Fibroblast of villous mesenchyme (primary cell): ENCODE measurements around the gene PDXK. TPM values are rescaled to one million over a fixed set of nuclear protein-coding genes. Genes with fewer than 3 reads are reported as not detected.
"Not testable (repeated sequence)": the region's sequence is repeated elsewhere in the genome, so short reads cannot be mapped to it uniquely, and the experiment has no call there.

Experiments used
- DNase-seq: peaks from one replicate; pipeline ENCODE4 v3.0.0-alpha.2; 2010; ENCODE audit warnings: low read depth
- H3K4me3 ChIP-seq: 2 replicates; pipeline ENCODE4 v1.5.1; 2011; ENCODE audit warnings: low read depth, mild to moderate bottlenecking, low read length
- total RNA-seq: library from RNA; depleted of rRNA; stranded (reverse); fragments of >200 nt; gene quantifications from 2 replicates; pipeline ENCODE4 v1.2.3, GENCODE V29; 2012
- TF ChIP-seq, protein P1 (sequence below): IDR thresholded peaks from 2 replicates; pipeline ENCODE4 v1.5.1; 2012; ENCODE audit warnings: low read depth, mild to moderate bottlenecking, low read length; ENCODE audit not compliant: insufficient read depth

Gene PDXK
- total RNA-seq, 1 donor = 88.1 TPM

- TF ChIP-seq, protein P1, sequence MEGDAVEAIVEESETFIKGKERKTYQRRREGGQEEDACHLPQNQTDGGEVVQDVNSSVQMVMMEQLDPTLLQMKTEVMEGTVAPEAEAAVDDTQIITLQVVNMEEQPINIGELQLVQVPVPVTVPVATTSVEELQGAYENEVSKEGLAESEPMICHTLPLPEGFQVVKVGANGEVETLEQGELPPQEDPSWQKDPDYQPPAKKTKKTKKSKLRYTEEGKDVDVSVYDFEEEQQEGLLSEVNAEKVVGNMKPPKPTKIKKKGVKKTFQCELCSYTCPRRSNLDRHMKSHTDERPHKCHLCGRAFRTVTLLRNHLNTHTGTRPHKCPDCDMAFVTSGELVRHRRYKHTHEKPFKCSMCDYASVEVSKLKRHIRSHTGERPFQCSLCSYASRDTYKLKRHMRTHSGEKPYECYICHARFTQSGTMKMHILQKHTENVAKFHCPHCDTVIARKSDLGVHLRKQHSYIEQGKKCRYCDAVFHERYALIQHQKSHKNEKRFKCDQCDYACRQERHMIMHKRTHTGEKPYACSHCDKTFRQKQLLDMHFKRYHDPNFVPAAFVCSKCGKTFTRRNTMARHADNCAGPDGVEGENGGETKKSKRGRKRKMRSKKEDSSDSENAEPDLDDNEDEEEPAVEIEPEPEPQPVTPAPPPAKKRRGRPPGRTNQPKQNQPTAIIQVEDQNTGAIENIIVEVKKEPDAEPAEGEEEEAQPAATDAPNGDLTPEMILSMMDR = no peak
Measured at GRCh38 chr21:43696214-43696613, 22.7 kb upstream of the PDXK start.

DNA sequence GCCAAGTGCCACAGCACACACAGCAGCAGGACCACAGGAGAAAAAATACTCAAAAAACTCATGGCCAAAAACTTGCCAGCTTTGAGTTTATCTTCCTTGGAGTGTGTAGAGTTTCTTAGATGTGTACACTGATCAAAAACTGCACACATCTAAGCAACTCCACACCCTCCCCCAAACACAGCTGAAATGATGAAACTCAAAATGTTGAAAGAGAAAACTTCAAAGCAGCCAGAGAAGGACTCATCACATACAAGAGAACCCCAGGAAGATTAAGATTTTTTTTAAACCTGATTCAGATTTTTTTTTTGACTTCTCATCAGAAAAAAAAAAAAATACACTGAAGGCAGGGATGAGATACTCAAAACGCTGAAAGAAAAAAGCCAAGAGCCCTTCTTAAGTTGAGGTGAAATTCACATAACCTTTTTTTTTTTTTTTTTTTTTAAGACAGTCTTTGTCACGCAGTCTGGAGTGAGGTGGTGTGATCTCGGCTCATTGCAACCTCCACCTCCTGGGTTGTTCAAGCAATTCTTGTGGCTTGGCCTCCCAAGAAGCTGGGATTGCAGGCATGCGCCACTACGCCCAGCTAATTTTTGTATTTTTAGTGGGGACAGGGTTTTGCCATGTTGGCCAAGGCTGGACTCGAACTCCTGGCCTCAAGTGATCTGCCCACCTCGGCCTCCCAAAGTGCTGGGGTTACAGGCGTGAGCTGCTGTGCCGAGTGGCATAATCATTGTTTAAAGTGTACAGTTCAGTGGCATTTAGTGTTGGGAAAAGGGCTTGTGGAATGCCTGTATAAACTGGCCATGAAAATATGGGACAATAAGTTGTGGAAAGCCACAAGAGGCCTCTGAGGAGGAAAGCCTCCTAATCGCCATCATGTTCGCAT lies 20.9 kb upstream of the PDXK start:
- peak; percentile 59 for DNase-seq
- TF ChIP-seq, protein P1 = no peak
- H3K4me3 ChIP-seq = no peak overlapping the region

More at GRCh38 chr21:43696214-43696613, 22.7 kb upstream of the PDXK start:
- no peak for DNase-seq
- H3K4me3 ChIP-seq = no peak overlapping the region

- H3K4me3 ChIP-seq, DNase-seq: not testable (repeated sequence)
Measured at GRCh38 chr21:43699492-43699777, 19.5 kb upstream of the PDXK start.

DNA sequence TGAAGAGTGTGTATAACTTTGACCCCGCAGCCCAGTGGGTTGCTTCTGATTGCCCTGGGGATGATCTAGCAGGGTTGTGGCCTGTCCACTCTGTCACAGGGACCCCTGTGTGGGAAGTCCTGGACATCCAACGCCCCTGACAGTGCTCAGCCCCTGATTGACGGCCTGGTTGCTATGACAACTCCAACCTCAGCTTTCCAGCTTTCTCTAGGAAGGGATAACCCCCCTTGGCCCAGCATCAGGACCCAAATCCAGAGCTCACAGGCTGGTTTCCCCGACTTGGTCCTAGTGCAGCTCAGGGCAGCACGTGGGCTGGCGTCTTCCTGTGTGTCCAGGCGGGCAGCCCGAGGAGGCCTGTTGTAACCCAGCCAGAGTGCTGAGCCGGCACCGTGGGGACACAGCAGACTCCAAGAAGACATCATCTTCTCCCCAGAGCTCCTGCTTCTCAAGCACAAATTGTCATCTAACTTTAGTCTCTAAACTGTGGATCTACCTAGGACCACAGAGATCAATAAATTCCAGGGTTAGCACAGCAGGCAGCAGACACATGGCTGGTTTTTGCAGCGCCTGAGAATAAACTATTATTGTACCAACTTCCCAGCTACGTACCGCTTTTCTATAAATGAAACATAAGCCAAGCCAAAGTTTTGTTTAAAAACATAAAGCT lies 18.9 kb upstream of the PDXK start:
- no peak overlapping the region for H3K4me3 ChIP-seq
- TF ChIP-seq, protein P1 = no peak
- no peak for DNase-seq

DNA sequence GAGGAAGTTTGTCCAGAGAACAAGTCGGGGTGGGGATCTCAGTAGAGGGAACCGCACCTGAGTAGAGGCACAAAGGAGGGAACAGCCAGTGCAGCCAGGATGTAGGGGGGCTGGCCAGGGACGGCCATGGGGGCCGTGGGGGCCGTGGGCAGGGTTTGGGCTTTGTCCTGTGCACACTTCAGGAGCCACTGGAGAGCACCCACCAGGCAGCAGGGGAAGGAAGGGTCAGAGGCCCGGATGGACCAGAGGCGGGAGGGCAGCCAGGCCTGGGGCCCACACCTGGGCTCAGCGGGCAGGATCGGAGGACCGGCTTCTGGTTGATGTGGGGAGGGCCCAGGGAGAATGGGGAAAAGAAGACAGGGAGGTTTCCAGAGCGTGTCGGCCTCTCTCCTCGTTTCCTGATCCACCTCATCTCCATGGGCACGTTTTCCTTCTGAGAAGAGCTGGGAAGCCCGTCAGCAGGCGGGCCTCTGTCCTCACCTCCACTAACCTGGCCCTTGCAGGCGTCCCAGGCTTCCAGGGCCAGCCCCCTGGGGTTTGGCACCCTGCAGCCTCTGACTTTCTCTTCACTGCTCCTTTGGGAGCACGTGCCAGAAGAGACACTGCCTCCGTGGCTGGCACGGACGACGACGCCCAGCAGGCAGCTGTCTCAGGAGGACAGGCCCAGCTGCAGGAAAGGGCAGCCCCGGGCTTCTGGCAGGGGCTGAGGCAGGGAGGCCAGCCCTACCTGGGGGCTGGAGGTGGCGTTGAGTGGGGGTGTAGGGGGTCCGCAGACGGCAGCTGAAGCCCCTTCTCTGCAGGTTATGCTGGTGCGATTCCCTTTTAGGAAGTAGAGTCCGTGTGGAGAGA lies 16.8 kb upstream of the PDXK start:
- no peak for DNase-seq
- TF ChIP-seq, protein P1 = no peak
- no peak overlapping the region for H3K4me3 ChIP-seq

- H3K4me3 ChIP-seq = no peak overlapping the region
- no peak for DNase-seq
- TF ChIP-seq, protein P1 = no peak
Measured at GRCh38 chr21:43702785-43703034, 16.2 kb upstream of the PDXK start.

GRCh38 chr21:43703035-43703880 lies 15.7 kb upstream of the PDXK start:
- no peak overlapping the region for H3K4me3 ChIP-seq
- DNase-seq = peak; percentile 62
- TF ChIP-seq, protein P1 = no peak
